ENCODE results near the gene RPS16.
"Not testable (repeated sequence)": the region's sequence is repeated elsewhere in the genome, so short reads cannot be mapped to it uniquely, and the experiment has no call there.

RPS16 gene

GRCh38 chr19:39435499-39436349 is at the start of gene RPS16:
TSS of gene RPS16 (minus strand) at chr19:39435949. CDS start at chr19:39435895, 54 bp downstream.
- DNase-seq = peak; percentile 99 to 100

- no peak for DNase-seq
Observed at GRCh38 chr19:39483141-39483540, 47.4 kb upstream of the RPS16 start.

GRCh38 chr19:39481676-39482075 is 45.9 kb upstream of the RPS16 start:
- no peak for DNase-seq

GRCh38 chr19:39481229-39481545 is 45.4 kb upstream of the RPS16 start:
- DNase-seq = no peak

- DNase-seq = peak; percentile 99
Observed at GRCh38 chr19:39480337-39481228, 44.8 kb upstream of the RPS16 start, which contains the start of gene TIMM50. TSS of gene TIMM50 (plus strand) at chr19:39480838. CDS start at chr19:39480854, 16 bp downstream.

DNA sequence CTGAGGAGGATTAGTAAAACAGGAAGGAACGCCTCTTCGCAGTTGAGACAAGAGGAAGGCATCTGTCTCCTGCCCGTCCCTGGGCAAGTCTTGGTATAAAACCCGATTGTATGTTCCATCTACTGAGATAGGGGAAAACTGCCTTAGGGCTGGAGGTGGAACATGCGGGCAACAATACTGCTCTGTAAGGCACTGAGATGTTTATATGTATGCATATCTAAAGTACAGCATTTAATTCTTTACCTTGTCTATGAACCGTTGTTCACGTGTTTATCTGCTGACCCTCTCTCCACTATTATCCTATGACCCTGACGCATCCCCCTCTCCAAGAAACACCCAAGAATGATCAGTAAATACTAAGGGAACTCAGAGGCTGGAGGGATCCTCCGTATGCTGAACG is 44.2 kb upstream of the RPS16 start:
- no peak for DNase-seq

GRCh38 chr19:39479319-39479801 is 43.6 kb upstream of the RPS16 start:
- not testable (repeated sequence) for DNase-seq

GRCh38 chr19:39475748-39476147 is 40.0 kb upstream of the RPS16 start:
- DNase-seq = no peak

- peak; percentile 72 to 80 for DNase-seq
Observed at GRCh38 chr19:39474139-39474620, 38.4 kb upstream of the RPS16 start.

DNA sequence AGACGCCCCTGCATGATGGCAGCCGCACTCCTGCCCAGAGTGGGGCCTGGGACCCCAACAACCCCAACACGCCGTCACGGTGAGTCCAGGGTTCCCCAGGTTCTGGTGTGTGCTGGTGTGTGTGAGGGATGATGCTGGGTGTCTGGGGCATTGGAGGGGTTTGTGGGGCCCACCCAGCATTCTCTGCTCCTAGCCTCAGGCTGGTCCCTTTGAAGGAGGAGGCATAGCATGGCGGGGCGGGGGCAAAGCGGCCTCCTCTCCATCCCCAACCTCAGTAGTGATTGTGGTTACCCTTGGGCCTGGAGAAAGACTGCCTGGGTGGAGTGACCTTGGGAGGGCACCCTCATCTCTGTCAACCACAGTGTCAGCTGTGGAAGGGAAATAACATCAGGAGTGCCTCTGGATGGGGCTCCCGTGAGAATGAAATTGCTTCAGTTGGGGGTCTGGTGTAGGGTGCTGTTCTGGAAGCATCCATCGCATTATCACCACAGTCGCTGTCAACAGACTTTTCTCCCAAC is 37.8 kb upstream of the RPS16 start:
- DNase-seq = no peak

- DNase-seq = no peak
Observed at GRCh38 chr19:39472746-39473442, 37.1 kb upstream of the RPS16 start.

DNA sequence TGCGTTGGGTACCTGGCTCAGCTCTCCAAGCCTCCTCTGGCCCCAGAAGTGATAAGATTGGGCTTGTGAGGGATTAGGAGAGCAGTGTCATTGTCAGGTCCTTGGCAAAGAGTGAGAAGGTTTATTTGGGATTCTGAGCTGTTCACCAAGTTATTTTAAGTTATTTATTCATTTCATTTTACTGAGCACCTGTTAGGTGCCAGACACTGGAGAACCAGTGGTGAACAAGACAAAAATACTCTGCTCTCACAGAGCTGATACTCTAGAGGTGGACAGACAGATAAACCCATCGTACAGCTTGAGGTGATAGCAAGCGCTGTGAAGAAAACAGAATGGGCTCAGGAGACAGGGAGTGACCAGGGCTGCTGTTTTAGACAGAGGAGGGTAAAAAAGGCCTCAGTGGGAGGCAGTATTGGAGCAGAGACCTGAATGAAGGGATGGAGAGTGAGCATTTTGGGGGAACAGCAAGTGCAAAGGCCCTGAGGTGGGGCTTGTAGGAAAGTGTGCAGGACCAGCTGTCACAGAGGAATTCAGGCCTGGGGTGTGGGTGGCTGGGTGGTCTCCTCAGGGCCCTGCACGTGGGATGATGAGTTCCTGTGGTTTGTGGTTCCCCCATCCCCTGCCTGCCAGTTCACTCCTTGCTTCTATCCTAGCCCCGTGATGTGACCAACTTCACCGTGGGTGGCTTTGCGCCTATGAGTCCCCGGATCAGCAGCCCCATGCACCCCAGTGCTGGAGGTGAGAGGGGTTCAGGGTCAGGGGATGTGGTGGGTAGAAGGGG is 36.2 kb upstream of the RPS16 start:
- no peak for DNase-seq

- peak in 1 of 2 experiments; percentile 34 for DNase-seq
Observed at GRCh38 chr19:39470724-39471339, 35.1 kb upstream of the RPS16 start.

DNA sequence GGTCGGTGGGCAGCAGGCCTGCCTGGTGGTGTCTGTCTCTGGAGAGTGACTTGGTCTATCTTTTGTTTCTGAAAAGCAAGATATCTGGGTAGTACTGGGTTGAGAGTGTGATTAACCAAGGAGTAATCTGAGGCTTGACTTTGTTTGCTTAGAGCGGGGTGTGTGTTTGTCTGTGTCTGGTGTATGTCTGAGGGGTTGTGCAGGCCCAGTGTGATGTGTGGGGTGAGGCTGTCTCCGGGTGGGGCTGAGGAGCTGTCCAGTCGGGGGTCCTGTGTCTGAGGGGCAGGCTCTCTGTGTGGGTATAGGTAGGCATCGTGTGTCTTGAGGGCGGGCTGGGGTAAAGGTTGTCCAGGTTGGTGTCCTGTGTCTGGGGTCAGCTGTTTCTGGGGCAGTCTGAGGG is 33.8 kb upstream of the RPS16 start:
- DNase-seq = no peak

- DNase-seq = no peak
Observed at GRCh38 chr19:39469036-39469435, 33.3 kb upstream of the RPS16 start.

DNA sequence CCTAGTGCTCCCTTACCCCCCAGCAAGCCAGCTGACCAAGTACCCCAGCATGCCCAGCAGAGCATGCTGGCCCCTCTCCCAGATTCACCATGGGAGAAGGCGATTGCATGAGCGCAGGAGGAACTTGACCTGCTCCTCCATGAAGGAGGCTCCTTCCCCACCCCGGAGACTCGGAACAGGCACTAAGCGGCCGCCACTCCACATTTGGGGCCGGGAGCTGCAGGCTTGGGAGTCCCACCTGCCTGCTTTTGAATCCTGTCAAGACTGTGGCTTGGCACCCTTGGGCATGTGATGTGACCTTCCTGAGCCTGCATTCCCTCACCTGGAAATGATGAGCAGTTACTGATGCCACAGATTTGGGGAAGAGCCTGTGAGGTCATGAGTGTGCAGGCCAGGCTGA is 32.2 kb upstream of the RPS16 start:
- DNase-seq = no peak

GRCh38 chr19:39465956-39466747 is 30.4 kb upstream of the RPS16 start:
- DNase-seq = no peak

- no peak for DNase-seq
Observed at GRCh38 chr19:39463403-39463802, 27.7 kb upstream of the RPS16 start.

DNA sequence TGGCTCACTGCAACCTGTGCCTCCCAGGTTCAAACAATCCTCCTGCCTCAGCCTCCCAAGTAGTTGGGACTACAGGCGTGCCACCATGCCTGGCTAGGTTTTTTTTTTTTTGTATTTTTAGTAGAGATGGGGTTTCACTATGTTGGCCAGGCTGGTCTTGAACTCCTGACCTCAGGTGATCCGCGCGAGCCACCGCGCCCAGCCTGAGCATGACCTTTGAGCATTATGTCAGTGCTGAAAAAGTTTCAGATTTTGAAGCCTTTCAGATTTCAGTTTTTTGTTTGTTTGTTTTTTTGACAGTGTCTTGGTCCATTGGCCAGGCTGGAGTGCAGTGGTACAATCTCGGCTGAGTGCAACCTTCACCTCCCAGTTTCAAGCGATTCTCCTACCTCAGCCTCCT is 15.5 kb upstream of the RPS16 start:
- not testable (repeated sequence) for DNase-seq

GRCh38 chr19:39449116-39449797 is 13.5 kb upstream of the RPS16 start:
- DNase-seq = no peak

All from activated CD4-positive, alpha-beta T cell treated with anti-CD3 and anti-CD28 coated beads, Interleukin-2, amount 50 U/mL, for 48 hours (primary cell).